Right cardiac atrium (tissue), 5 donors: Measurements from ENCODE around the gene TOB2. TPM values are rescaled to one million over a fixed set of nuclear protein-coding genes. Genes with fewer than 3 reads are reported as not detected.

Experiments used
- ATAC-seq, 2 donors: fragments of 200-7000 bp; cut with Tn5 transposase; one replicate each; pipeline versions ENCODE4 v1.8.0 to v1.9.1; 2020; ENCODE audit warnings: moderate library complexity in 2 of 2, mild to moderate bottlenecking in 1 of 2
- DNase-seq, 3 donors: peaks; one replicate each; pipeline ENCODE4 v3.0.0-alpha.2; 2020
- H3K27ac ChIP-seq: one replicate; pipeline ENCODE4 v1.5.1; 2013; ENCODE audit warnings: mild to moderate bottlenecking, low read length, control low read depth, moderate library complexity
- H3K27me3 ChIP-seq: one replicate; pipeline ENCODE4 v1.6.1; 2013; ENCODE audit not compliant: control insufficient read depth, insufficient read depth
- H3K4me1 ChIP-seq: one replicate; pipeline ENCODE4 v1.6.1; 2013; ENCODE audit warnings: low read length; ENCODE audit not compliant: control insufficient read depth, insufficient read depth
- H3K4me3 ChIP-seq: one replicate; pipeline ENCODE4 v1.5.1; 2013; ENCODE audit warnings: low read length, control low read depth
- H3K9me3 ChIP-seq: one replicate; pipeline ENCODE4 v1.6.1; 2013; ENCODE audit warnings: low read length; ENCODE audit not compliant: control insufficient read depth
- WGBS: extraction: QIAGEN DNeasy Blood & Tissue Kit; methylation state at CpG from one replicate; pipeline ENCODE4 v1.1.7; 2013; 5-methylcytosine and 5-hydroxymethylcytosine counted together
- intact Hi-C, 4 donors: fragments of 100-400 bp; cut with DNase I; formaldehyde crosslinking; loops; one replicate each; pipeline versions ENCODE4 v1.11.0 to v1.14.0; 2022 to 2023
- polyA plus RNA-seq: library from polyadenylated mRNA; stranded (reverse); fragments of 200-250 nt; gene quantifications from one replicate; pipeline ENCODE4 v1.2.3, GENCODE V29; 2013
- total RNA-seq, 4 donors: library from RNA; stranded (reverse); fragmentation: NEBNext Ultra II Directional; extraction: Animal tissue kit (Norgen Biotek cat#: 25700); gene quantifications; one replicate each; pipeline ENCODE4 v1.2.1, GENCODE V29; 2021
- donor health status: healthy with polysubstance abuse.
- donor health status: DM: no; HTN: yes; CAD: no.
- donor health status: DM: no; HTN: no; CAD: no.
- donor health status: DM: no; HTN: yes; CAD: no; lungs with severe emphysema.
- donor health status: DM: yes; HTN: yes; CAD: no.

Gene TOB2
- total and polyA plus RNA-seq, 5 donors, result 39.4 to 72.7 (median 68.4) TPM

GRCh38 chr22:41481131-41481830 lies 34.7 kb upstream of the TOB2 start:
- 50% methylated on average over 15 of the region's 15 CpGs for WGBS
- intact Hi-C loops, result no loop called here
- H3K4me3 ChIP-seq, result no peak overlapping the region

DNA sequence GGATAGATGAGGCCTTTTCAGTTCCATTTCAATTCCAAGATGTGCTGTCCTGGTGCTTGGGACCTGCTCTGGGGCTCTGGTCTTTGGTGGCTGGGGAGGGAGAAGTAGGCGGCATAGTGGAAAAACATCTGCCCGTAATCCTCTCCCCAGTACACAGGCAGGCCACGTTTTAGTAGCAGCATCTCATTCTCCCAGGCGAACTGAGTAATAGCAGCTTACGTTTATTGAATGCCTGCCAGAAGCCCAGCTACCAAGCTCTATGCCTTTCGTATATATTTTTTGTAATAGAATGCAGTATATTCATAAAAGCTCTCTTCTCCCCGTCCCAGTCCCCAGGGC lies 33.8 kb upstream of the TOB2 start:
- H3K4me3 ChIP-seq, result no peak overlapping the region
- DNase-seq, result no peak
- H3K4me1 ChIP-seq, result peaks cover 16% of the 10 kb centered on the region
- peak overlapping the region; percentile 73 for H3K27ac ChIP-seq
- H3K9me3 ChIP-seq, result no peaks in the 10 kb centered on the region
- no peaks in the 10 kb centered on the region for H3K27me3 ChIP-seq
- peak in 1 of 2 donors; percentile 9 for ATAC-seq
- 41% methylated on average over 7 of the region's 7 CpGs for WGBS
- intact Hi-C loops, result no loop called here

More at GRCh38 chr22:41481131-41481830, 34.7 kb upstream of the TOB2 start:
- peaks cover 20% of the 10 kb centered on the region for H3K4me1 ChIP-seq
- H3K9me3 ChIP-seq, result no peaks in the 10 kb centered on the region
- peak; percentile 56 to 64 for ATAC-seq
- no peaks in the 10 kb centered on the region for H3K27me3 ChIP-seq
- DNase-seq, result peak in 1 of 3 donors; percentile 61
- H3K27ac ChIP-seq, result peak overlapping the region; percentile 74

DNA sequence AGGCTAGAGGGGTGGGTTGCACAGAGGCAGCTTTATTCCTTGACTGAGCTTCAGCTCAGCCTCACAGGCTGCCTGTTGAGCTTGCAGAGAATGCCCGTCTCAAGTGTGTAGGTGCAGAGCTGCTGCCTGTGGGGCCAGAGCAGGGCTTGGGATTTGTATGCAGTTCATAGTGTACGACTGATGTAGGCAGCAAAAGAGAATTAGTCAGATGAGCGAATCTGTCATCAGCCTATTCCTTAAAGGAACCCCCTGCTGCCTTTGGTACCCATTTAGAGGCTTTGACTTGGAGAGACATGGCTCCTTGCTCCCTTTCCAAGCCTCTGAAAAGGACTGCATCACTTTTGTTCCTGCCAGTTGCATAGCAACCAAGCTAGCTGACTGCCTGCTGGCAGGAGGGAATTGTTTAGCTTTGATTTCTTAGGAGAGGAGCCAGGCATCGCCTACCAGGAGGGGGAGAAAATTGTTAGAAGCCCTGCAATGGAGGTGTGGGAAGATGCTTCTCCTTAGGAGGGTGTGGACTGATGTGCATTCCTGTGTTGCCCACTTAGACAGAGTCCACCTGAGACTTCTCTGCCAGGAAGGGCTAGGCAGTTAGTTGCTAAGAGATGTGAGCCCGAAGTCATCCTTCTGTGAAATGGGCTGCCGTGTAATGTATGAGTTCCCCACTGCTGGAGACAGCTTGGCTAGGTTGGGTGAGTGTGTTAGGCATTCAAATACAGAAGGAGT lies 33.2 kb upstream of the TOB2 start:
- DNase-seq, result no peak
- Histone ChIP-seq H3K9me3 (no peaks in the 10 kb centered on the region), H3K4me1 (peaks cover 16% of the 10 kb centered on the region), H3K4me3 (no peak overlapping the region), H3K27ac (peak overlapping the region; percentile 73), H3K27me3 (no peaks in the 10 kb centered on the region)
- peak; percentile 4 to 5 for ATAC-seq
- intact Hi-C loops, result no loop called here
- 60% methylated on average over 6 of the region's 6 CpGs for WGBS

GRCh38 chr22:41478891-41479521 lies 32.4 kb upstream of the TOB2 start:
- ATAC-seq, result no peak
- Histone ChIP-seq H3K9me3 (no peaks in the 10 kb centered on the region), H3K4me1 (peaks cover 17% of the 10 kb centered on the region), H3K27me3 (no peaks in the 10 kb centered on the region), H3K4me3 (no peak overlapping the region), H3K27ac (peak overlapping the region; percentile 25)
- DNase-seq, result peak in 1 of 3 donors; percentile 39
- intact Hi-C loops, result no loop called here
- 72% methylated on average over 7 of the region's 7 CpGs for WGBS

GRCh38 chr22:41478473-41478872 lies 31.9 kb upstream of the TOB2 start:
- 67% methylated on average over 2 of the region's 2 CpGs for WGBS
- ATAC-seq, result no peak
- Histone ChIP-seq H3K4me3 (no peak overlapping the region), H3K27ac (peak overlapping the region; percentile 25), H3K4me1 (peaks cover 22% of the 10 kb centered on the region), H3K27me3 (no peaks in the 10 kb centered on the region), H3K9me3 (no peaks in the 10 kb centered on the region)
- no peak for DNase-seq
- intact Hi-C loops, result no loop called here

DNA sequence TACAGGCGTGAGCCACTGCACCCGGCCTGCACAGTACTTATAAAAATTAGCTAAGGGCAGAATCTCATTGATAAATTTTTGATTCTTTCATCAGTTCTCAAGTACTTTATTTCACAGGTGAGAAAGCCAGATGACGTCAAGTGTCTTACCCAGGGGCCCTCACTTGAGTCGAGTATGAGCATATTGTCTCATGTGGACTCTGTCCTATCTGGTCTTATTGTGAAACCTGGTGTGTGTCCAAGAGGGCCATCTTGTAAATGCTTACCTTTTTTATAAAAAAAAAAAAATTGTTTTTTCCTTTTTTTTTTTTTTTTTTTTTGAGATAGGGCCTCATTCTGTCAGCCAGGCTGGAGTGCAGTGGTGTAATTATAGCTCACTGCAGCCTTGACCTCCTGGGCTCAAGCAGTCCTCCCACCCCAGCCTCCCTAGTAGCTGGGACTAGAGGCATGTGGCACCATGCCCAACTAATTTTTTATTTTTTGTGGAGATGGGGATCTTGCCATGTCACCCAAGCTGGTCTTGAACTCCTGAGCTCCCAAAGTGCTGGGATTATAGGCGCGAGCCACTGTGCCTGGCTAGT lies 28.4 kb upstream of the TOB2 start:
- no peak for DNase-seq
- WGBS, result 80% methylated on average over 6 of the region's 6 CpGs

DNA sequence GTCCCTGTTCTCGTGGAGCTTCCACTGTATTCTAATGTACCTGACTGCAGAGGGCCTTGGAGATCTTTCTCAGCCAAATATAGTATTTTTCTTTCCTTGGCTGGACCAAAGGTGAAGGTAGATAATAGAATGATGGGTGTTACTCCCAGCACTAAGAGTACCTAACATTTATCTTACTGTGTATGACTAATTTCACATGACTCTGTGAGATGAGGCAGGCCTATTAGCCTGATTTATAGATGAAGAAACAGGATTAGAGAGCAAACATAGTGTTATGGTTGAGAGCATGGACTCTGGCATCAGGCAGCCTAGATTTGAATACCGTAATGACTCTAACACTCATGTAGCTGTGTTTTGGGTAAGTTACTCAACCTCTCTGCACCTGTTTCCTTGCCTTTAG lies 25.0 kb upstream of the TOB2 start:
- no peaks in the 10 kb centered on the region for H3K27me3 ChIP-seq
- 68% methylated on average over 2 of the region's 2 CpGs for WGBS
- H3K4me3 ChIP-seq, result no peak overlapping the region
- no peaks in the 10 kb centered on the region for H3K9me3 ChIP-seq
- peaks cover 6% of the 10 kb centered on the region for H3K4me1 ChIP-seq
- H3K27ac ChIP-seq, result no peak overlapping the region
- ATAC-seq (no peak), DNase-seq (no peak)
- intact Hi-C loops, result loop anchor here in 1 of 4 donors (5.0 kb wide), 1 partner anchor 46 kb away; no protein-coding TSS in a partner anchor

More for the DNA sequence above, 28.4 kb upstream of the TOB2 start:
- H3K27ac ChIP-seq, result no peak overlapping the region
- intact Hi-C loops, result loop anchor here in 1 of 4 donors (5.0 kb wide), 1 partner anchor 42 kb away; no protein-coding TSS in a partner anchor
- H3K4me1 ChIP-seq, result peaks cover 15% of the 10 kb centered on the region
- no peaks in the 10 kb centered on the region for H3K27me3 ChIP-seq
- no peak for ATAC-seq
- H3K9me3 ChIP-seq, result no peaks in the 10 kb centered on the region
- H3K4me3 ChIP-seq, result no peak overlapping the region

- no peak for DNase-seq
- no peak overlapping the region for H3K4me3 ChIP-seq
- 71% methylated on average over 2 of the region's 2 CpGs for WGBS
- no peak for ATAC-seq
- H3K27ac ChIP-seq, result peak overlapping the region; percentile 61
- H3K27me3 ChIP-seq, result no peaks in the 10 kb centered on the region
- intact Hi-C loops, result loop anchor here in 1 of 4 donors (5.0 kb wide), 1 partner anchor 46 kb away; no protein-coding TSS in a partner anchor
- H3K9me3 ChIP-seq, result no peaks in the 10 kb centered on the region
- H3K4me1 ChIP-seq, result peaks cover 6% of the 10 kb centered on the region
These were observed 24.3 kb upstream of the TOB2 start for GRCh38 chr22:41470886-41471285.

GRCh38 chr22:41469218-41469851 lies 22.7 kb upstream of the TOB2 start:
- WGBS, result 1% methylated on average over 30 of the region's 30 CpGs
- Histone ChIP-seq H3K9me3 (no peaks in the 10 kb centered on the region), H3K27me3 (no peaks in the 10 kb centered on the region), H3K4me3 (peak overlapping the region; percentile 91), H3K27ac (peak overlapping the region; percentile 98), H3K4me1 (peaks cover 6% of the 10 kb centered on the region)
- DNase-seq, result no peak
- intact Hi-C loops, result loop anchor here in 1 of 4 donors (10.0 kb wide), 1 partner anchor 45 kb away; no protein-coding TSS in a partner anchor
- peak; percentile 12 to 20 for ATAC-seq

DNA sequence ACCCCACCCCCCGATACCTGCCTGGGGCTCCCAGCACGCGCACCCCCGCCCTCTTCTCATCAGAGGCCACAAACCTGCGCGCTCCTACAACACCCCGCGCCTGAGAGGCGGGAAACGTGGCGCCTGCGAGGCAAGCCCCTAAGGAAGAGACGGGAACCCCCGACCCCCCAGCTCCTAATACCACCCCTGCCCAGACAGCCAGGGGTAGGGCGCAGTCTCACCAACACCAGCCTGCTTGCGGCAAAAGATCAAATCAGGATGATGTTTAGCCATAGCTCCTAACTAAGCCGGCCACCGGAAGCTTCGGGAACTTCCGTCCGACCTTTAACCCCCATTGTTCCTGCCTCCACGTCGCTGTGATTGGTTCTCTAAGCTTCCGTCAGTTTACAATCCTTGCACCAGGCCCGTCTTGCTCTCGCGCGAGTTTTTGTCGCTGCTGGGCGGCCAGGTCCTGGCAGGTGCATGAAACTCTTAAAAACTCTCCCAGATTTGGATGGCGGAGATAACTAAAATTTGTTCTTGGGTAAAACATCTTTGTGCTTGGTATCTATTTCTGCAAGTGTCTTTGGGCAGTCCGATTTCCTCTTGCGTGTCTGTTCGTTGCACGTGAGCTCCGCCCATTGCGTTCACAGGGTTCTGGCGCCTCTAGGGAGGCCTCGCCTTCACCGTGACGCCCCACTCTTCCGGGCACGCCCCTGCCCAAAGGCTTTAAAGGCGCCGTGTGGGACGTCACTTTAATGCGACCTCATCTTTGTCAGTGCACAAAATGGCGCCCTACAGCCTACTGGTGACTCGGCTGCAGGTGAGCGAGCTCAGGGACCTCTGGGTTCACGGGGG lies 22.0 kb upstream of the TOB2 start, which contains the start of the genes ACO2 and PHF5A:
Gene ACO2, plus strand, starts transcription at position 737 of the 837 bp plus-strand sequence. Its CDS starts 30 bp downstream, at position 767.
Gene PHF5A, minus strand, starts transcription at position 312 of the 837 bp plus-strand sequence. Its CDS starts 39 bp downstream, at position 273.
- ATAC-seq (peak; percentile 98), DNase-seq (peak; percentile 98 to 99 (median 99))
- Histone ChIP-seq H3K4me1 (peaks cover 1% of the 10 kb centered on the region), H3K27me3 (no peaks in the 10 kb centered on the region), H3K27ac (peak within 1 kb of the TSS; percentile 98), H3K4me3 (peak within 1 kb of the TSS; percentile 91), H3K9me3 (no peaks in the 10 kb centered on the region)
- under 1% methylated on average over 51 of the region's 51 CpGs for WGBS
- intact Hi-C loops, result loop anchor here in 1 of 4 donors (10.0 kb wide), 1 partner anchor 46 kb away; no protein-coding TSS in a partner anchor
